Measurements from ENCODE around the gene LAGE3.

DNA sequence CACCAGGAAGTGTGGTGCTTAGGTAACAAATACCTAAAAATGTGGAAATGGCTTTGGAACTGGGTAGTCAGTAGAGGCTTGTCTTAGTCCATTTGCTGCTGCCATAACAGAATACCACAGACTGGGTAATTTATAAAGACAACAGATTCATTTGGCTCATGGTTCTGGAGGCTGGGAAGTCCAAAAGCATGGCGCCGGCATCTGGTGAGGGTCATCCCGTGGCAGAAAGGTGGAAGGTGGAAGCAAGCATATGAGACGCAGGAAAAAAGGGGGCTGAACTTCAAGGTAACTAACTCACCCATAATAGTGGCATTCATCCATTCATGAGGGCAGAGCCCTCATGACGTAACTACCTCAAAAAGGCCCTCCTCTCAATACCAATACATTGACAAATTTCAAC, 30.4 kb upstream of the LAGE3 start:
- TF ChIP-seq, protein P1, sequence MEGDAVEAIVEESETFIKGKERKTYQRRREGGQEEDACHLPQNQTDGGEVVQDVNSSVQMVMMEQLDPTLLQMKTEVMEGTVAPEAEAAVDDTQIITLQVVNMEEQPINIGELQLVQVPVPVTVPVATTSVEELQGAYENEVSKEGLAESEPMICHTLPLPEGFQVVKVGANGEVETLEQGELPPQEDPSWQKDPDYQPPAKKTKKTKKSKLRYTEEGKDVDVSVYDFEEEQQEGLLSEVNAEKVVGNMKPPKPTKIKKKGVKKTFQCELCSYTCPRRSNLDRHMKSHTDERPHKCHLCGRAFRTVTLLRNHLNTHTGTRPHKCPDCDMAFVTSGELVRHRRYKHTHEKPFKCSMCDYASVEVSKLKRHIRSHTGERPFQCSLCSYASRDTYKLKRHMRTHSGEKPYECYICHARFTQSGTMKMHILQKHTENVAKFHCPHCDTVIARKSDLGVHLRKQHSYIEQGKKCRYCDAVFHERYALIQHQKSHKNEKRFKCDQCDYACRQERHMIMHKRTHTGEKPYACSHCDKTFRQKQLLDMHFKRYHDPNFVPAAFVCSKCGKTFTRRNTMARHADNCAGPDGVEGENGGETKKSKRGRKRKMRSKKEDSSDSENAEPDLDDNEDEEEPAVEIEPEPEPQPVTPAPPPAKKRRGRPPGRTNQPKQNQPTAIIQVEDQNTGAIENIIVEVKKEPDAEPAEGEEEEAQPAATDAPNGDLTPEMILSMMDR (IDR thresholded peaks at IDR 0.05; ENCODE audit: poor library complexity): no peak
- TF ChIP-seq EZH2 (IDR thresholded peaks at IDR 0.05; ENCODE audit: borderline replicate concordance) (no peak), EZH2phosphoT487 (IDR thresholded peaks at IDR 0.05; ENCODE audit: low read depth, severe bottlenecking, unreplicated experiment) (no peak)

All from hepatocyte (in vitro differentiated cells).